ENCODE data around the gene IL17B.
A peak's percentile ranks its signal among the peaks of the same experiment; 100 is the strongest.

DNA sequence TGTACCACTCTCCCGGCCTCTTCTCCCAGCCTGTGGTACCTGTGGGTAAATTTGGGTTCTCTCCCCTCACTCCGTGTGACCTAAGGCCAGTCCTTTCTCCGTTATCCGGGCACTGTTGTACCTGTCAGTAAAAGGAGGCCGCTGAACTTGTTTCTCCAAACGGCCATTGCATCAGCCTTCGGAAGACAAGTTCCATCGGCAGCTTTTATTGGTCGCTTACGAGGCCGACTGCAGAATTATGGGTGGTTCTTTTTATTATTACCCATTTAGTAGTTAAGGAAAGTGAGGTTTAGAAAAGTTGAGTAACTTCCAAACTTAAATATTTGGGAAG lies 33.2 kb downstream of the IL17B start:
- TF ChIP-seq ELF4 (CRISPR knock-in tag; IDR thresholded peaks at IDR 0.05) (no peak), GABPB1 (CRISPR knock-in tag; IDR thresholded peaks at IDR 0.05) (no peak), ZFX (CRISPR knock-in tag; IDR thresholded peaks at IDR 0.05) (no peak), CBX8 (IDR thresholded peaks at IDR 0.05; ENCODE audit: borderline replicate concordance, extremely low read depth, low read depth, low read length, poor library complexity, severe bottlenecking) (no peak), ZKSCAN1 (IDR thresholded peaks at IDR 0.05; ENCODE audit: low read depth, low read length) (no peak), TRIM24 (IDR thresholded peaks at IDR 0.05) (no peak), STAT5B (CRISPR knock-in tag; IDR thresholded peaks at IDR 0.05) (no peak), POLR2A (conservative IDR thresholded peaks at IDR 0.05) (no peak), MAFK (IDR thresholded peaks at IDR 0.05; ENCODE audit: low read length) (no peak), ZNF263 (CRISPR knock-in tag; IDR thresholded peaks at IDR 0.05; ENCODE audit: borderline replicate concordance) (no peak), JUND (IDR thresholded peaks at IDR 0.05; ENCODE audit: borderline replicate concordance, low read depth, low read length) (no peak), JUND (tag; IDR thresholded peaks at IDR 0.05; ENCODE audit: borderline replicate concordance, low read depth, low read length) (0 out of 3 replicates have a peak, but pooled peaks have one; percentile 6)
- TF ChIP-seq, protein P1, sequence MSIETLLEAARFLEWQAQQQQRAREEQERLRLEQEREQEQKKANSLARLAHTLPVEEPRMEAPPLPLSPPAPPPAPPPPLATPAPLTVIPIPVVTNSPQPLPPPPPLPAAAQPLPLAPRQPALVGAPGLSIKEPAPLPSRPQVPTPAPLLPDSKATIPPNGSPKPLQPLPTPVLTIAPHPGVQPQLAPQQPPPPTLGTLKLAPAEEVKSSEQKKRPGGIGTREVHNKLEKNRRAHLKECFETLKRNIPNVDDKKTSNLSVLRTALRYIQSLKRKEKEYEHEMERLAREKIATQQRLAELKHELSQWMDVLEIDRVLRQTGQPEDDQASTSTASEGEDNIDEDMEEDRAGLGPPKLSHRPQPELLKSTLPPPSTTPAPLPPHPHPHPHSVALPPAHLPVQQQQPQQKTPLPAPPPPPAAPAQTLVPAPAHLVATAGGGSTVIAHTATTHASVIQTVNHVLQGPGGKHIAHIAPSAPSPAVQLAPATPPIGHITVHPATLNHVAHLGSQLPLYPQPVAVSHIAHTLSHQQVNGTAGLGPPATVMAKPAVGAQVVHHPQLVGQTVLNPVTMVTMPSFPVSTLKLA (conservative IDR thresholded peaks at IDR 0.05): no peak

All from K562 (cell line).